HepG2 (cell line): ENCODE data around the gene TBC1D12. TPM values are rescaled to one million over a fixed set of nuclear protein-coding genes. Genes with fewer than 3 reads are reported as not detected.

Source experiments
- ATAC-seq: fragments of 200-7000 bp; cut with Tn5 transposase; 3 replicates; pipeline ENCODE4 v1.9.1; 2020; ENCODE audit warnings: mild to moderate bottlenecking, moderate library complexity
- BruUV-seq: library from RNA; stranded (reverse); fragments of 400-500 nt; replicated peaks from 2 replicates; lab custom pipeline; 2021; lab: Mats Ljungman, UMichigan
- CTCF ChIA-PET: fragments of 300-600 bp; formaldehyde crosslinking; extraction: SDS; loops from one replicate; lab custom pipeline; 2021; ENCODE audit warnings: low total read pairs, inconsistent platforms, low intra/inter-chr PET ratio; lab: Yijun Ruan, JAX
- POLR2A ChIA-PET: fragments of 350-600 bp; sonication (Branson Sonifier 250); formaldehyde crosslinking; loops from one replicate; lab custom pipeline; 2020; ENCODE audit warnings: antibody characterized with exemption, inconsistent platforms; lab: Yijun Ruan, JAX
- DNase-seq: peaks from one replicate; pipeline ENCODE4 v3.0.0-alpha.2; 2015; ENCODE audit warnings: low spot score
- FAIRE-seq: peaks from 3 replicates; lab custom pipeline; 2011; peaks lifted over from hg19 to GRCh38; lab: Jason Lieb, UNC
- H2AFZ ChIP-seq: one replicate; pipeline ENCODE4 v1.6.1; 2011; ENCODE audit warnings: low read length, inconsistent platforms
- H3K27ac ChIP-seq: fragments of 300-600 bp; 3 replicates; pipeline ENCODE4 v1.8.0; 2011; ENCODE audit warnings: mixed run types, mild to moderate bottlenecking, mixed read lengths, low read length, inconsistent platforms; ENCODE audit not compliant: insufficient read depth; ENCODE audit errors: extremely low read length
- H3K27me3 ChIP-seq, 2 experiments: fragments of 200-600 bp in 1 of 2; 2 replicates in 1 of 2; 3 replicates in 1 of 2; pipeline versions ENCODE4 v1.6.0 to v1.8.0; 2011; ENCODE audit warnings: low read length in 2 of 2, mild to moderate bottlenecking in 2 of 2, moderate library complexity in 2 of 2, inconsistent platforms in 1 of 2; ENCODE audit not compliant: insufficient read depth in 2 of 2, control insufficient read depth in 1 of 2
- H3K36me3 ChIP-seq, 2 experiments: fragments of 200-600 bp in 1 of 2; replicated peaks in 1 of 2; 2 replicates in 1 of 2; 3 replicates in 1 of 2; pipeline versions ENCODE4 v1.5.1 to v1.8.0; 2011; ENCODE audit warnings: low read length in 2 of 2, inconsistent platforms in 1 of 2; ENCODE audit not compliant: insufficient read depth in 2 of 2, control insufficient read depth in 1 of 2
- H3K4me1 ChIP-seq: 2 replicates; pipeline ENCODE4 v1.5.1; 2012; ENCODE audit warnings: low read length, inconsistent platforms; ENCODE audit not compliant: insufficient read depth
- H3K4me2 ChIP-seq: 2 replicates; pipeline ENCODE4 v1.6.0; 2011; ENCODE audit warnings: low read depth, low read length, inconsistent platforms
- H3K4me3 ChIP-seq, 3 experiments: fragments of 200-600 bp in 1 of 3; sonication (generic), shearing (Covaris generic) in 1 of 3; replicated peaks in 1 of 3; 2 replicates each; pipeline ENCODE4 v1.5.1; 2011 to 2016; ENCODE audit warnings: low read length in 3 of 3, inconsistent platforms in 2 of 3, low read depth in 2 of 3, mild to moderate bottlenecking in 2 of 3, control low read depth in 1 of 3, mixed read lengths in 1 of 3; ENCODE audit not compliant: insufficient read depth in 1 of 3
- H3K79me2 ChIP-seq: one replicate; pipeline ENCODE4 v1.6.1; 2011; ENCODE audit warnings: low read length, inconsistent platforms; ENCODE audit not compliant: insufficient read depth
- H3K9ac ChIP-seq: 2 replicates; pipeline ENCODE4 v1.6.0; 2011; ENCODE audit warnings: mild to moderate bottlenecking, low read depth, low read length, inconsistent platforms; ENCODE audit not compliant: insufficient read depth
- H3K9me3 ChIP-seq: 2 replicates; pipeline ENCODE4 v1.5.1; 2012; ENCODE audit warnings: mild to moderate bottlenecking, low read length
- H4K20me1 ChIP-seq: 2 replicates; pipeline ENCODE4 v1.6.0; 2011; ENCODE audit warnings: inconsistent platforms, mild to moderate bottlenecking, low read length, moderate library complexity; ENCODE audit not compliant: insufficient read depth
- CHD4 ChIP-seq: fragments of 200-600 bp; sonication (generic); IDR thresholded peaks from 2 replicates; pipeline ENCODE4 v1.7.0; 2017; ENCODE audit warnings: mild to moderate bottlenecking, low read length, borderline replicate concordance
- FOXK2 ChIP-seq: fragments of 450-650 bp; IDR thresholded peaks from 2 replicates; pipeline ENCODE4 v1.6.1; 2016
- SOX6 ChIP-seq, 2 experiments: fragments of 450-650 bp in 1 of 2; sonication (generic) in 1 of 2; formaldehyde crosslinking in 1 of 2; IDR thresholded peaks; 2 replicates each; pipeline versions ENCODE4 v1.4.0 to v1.6.1; 2017 to 2020; ENCODE audit warnings: antibody characterized with exemption in 1 of 2, mild to moderate bottlenecking in 1 of 2, missing genetic modification reagents in 1 of 2
- in situ Hi-C: cut with HindIII; loops from 2 replicates; pipeline ENCODE4 v1.10.0; 2017; ENCODE audit warnings: low pct_unique_long_range_greater_than_20kb; ENCODE audit not compliant: extremely low pct_ligation_motif_present
- intact Hi-C: fragments of 100-400 bp; cut with micrococcal nuclease; formaldehyde crosslinking; loops from one replicate; pipeline ENCODE4 v1.10.0; 2022; ENCODE audit not compliant: unreplicated experiment
- polyA plus RNA-seq, 8 experiments: library from polyadenylated mRNA; depleted of rRNA in 3 of 8; stranded (reverse) in 7 of 8; unstranded in 1 of 8; fragments of >200 nt; fragmentation: Illumina TruSeq in 4 of 8; extraction: Trizol in 4 of 8; gene quantifications; 2 replicates each; pipeline versions ENCODE4 v1.2.1 to v1.2.3, GENCODE V29; 2011 to 2016; ENCODE audit warnings: low read depth in 4 of 8, missing spikeins in 1 of 8, mixed read lengths in 1 of 8; ENCODE audit not compliant: insufficient read depth in 1 of 8
- total RNA-seq, 5 experiments: library from RNA; depleted of rRNA; stranded (reverse); fragments of >200 nt; fragmentation: Illumina TruSeq; extraction: Trizol; gene quantifications; 2 replicates each; pipeline ENCODE4 v1.2.3, GENCODE V29; 2016; ENCODE audit warnings: low read depth in 1 of 5
- TF ChIP-seq, protein P1 (sequence below), 2 experiments: fragments of 450-650 bp in 1 of 2; sonication (generic) in 1 of 2; formaldehyde crosslinking in 1 of 2; IDR thresholded peaks; 2 replicates each; pipeline versions ENCODE4 v1.6.1 to v1.8.0; 2016 to 2022; ENCODE audit warnings: antibody characterized with exemption in 1 of 2, mild to moderate bottlenecking in 1 of 2, missing genetic modification reagents in 1 of 2

The TBC1D12 gene
- total and polyA plus RNA-seq, 2 of the 13 experiments (the other 11 are each of a cell fraction or from before 2014, with no cell fraction given) = 5.7 to 6.2 TPM

DNA sequence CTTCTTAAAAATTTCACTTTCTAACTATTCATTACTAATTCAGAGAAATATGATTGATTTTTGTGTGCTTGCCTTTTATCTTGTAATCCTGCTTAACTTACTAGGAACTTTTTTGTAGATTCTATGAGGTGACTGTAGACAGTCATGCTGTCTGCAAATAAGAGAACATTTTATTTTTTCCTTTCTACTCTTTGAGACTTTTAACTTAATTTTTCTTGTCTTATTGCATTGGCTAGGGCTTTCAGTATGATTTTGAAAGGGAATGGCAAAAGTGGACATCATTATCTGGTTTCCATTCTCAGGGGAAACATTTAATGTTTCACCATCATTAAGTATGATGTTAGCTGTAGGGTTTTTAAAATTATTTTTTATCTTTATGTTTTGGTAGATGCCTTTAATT is 23.6 kb downstream of the TBC1D12 start:
- TF ChIP-seq FOXK2 (no peak), CHD4 (peak; percentile 42; the same call in 1 of the 2 replicates), SOX6 (IDR thresholded peaks at IDR 0.05) (no peak), SOX6 (CRISPR knock-in tag; IDR thresholded peaks at IDR 0.05) (no peak)
- TF ChIP-seq, protein P1, sequence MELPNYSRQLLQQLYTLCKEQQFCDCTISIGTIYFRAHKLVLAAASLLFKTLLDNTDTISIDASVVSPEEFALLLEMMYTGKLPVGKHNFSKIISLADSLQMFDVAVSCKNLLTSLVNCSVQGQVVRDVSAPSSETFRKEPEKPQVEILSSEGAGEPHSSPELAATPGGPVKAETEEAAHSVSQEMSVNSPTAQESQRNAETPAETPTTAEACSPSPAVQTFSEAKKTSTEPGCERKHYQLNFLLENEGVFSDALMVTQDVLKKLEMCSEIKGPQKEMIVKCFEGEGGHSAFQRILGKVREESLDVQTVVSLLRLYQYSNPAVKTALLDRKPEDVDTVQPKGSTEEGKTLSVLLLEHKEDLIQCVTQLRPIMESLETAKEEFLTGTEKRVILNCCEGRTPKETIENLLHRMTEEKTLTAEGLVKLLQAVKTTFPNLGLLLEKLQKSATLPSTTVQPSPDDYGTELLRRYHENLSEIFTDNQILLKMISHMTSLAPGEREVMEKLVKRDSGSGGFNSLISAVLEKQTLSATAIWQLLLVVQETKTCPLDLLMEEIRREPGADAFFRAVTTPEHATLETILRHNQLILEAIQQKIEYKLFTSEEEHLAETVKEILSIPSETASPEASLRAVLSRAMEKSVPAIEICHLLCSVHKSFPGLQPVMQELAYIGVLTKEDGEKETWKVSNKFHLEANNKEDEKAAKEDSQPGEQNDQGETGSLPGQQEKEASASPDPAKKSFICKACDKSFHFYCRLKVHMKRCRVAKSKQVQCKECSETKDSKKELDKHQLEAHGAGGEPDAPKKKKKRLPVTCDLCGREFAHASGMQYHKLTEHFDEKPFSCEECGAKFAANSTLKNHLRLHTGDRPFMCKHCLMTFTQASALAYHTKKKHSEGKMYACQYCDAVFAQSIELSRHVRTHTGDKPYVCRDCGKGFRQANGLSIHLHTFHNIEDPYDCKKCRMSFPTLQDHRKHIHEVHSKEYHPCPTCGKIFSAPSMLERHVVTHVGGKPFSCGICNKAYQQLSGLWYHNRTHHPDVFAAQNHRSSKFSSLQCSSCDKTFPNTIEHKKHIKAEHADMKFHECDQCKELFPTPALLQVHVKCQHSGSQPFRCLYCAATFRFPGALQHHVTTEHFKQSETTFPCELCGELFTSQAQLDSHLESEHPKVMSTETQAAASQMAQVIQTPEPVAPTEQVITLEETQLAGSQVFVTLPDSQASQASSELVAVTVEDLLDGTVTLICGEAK (IDR thresholded peaks at IDR 0.05) = no peak
- TF ChIP-seq, protein P1 (CRISPR knock-in tag; IDR thresholded peaks at IDR 0.05) = no peak
- Histone ChIP-seq H2AFZ (no peak overlapping the region), H3K4me1 (no peaks in the 10 kb centered on the region), H3K36me3 (no peaks in the 10 kb centered on the region), H3K27ac (no peak overlapping the region), H3K9me3 (peaks cover 18% of the 10 kb centered on the region), H4K20me1 (peaks cover 6% of the 10 kb centered on the region; the same call in 1 of the 2 replicates), H3K79me2 (peaks cover 25% of the 10 kb centered on the region), H3K9ac (no peak overlapping the region), H3K4me3 (no peak overlapping the region), H3K4me2 (no peak overlapping the region), H3K27me3 (no peaks in the 10 kb centered on the region)
- in situ Hi-C loops (loop anchor here (25.0 kb wide), 1 partner anchor 514 kb away; no protein-coding TSS in a partner anchor), intact Hi-C loops (no loop called here)
- BruUV-seq = no TSS peak
- no peak for ATAC-seq
- POLR2A ChIA-PET = interaction anchor here (0.6 kb wide), 1 partner anchor 18 kb away, joined by 3 read pairs; no protein-coding TSS in a partner anchor
- no peak for DNase-seq
- FAIRE-seq = no peak
- CTCF ChIA-PET = no interaction called here
